ENCODE measurements around the gene EXOSC10. TPM values are rescaled to one million over a fixed set of nuclear protein-coding genes. Genes with fewer than 3 reads are reported as not detected.
"Not testable (repeated sequence)": the region's sequence is repeated elsewhere in the genome, so short reads cannot be mapped to it uniquely, and the experiment has no call there.

Gene EXOSC10
- total RNA-seq, 1 donor from 2014 or later: 62.6 TPM

DNA sequence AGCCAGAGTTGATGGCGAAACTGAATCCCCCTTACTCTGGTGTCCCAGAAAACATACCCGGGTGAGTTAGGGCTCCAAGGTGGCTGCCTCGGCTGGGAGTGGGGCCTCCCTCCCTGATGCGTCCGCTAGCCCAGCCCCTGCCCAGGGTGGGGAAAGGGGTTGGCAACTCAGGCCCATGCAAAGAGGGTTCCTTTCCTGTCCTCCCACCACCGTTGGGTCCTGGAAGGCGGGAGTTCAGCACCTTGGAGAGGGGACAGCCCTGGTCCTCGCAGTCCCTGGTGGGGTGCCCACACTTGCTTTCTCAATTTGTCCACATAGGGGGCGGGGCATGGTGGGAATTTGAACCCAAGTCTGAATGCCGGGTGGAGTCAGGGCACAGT is 45.9 kb downstream of the EXOSC10 start:
- no peak for DNase-seq (ENCODE audit: extremely low spot score in 2 of 2)
- no peak overlapping the region for H3K4me3 ChIP-seq
- no peaks in the 10 kb centered on the region for H3K27me3 ChIP-seq
- peaks cover 0 to 21% of the 10 kb centered on the region in 2 donors for H3K36me3 ChIP-seq
- H3K4me1 ChIP-seq: peaks cover 5% of the 10 kb centered on the region
- intact Hi-C loops (cut with DNase I): no loop called here
- TF ChIP-seq POLR2AphosphoS5 (IDR thresholded peaks at IDR 0.05; ENCODE audit: insufficient read depth in 1 of 2, low read depth in 1 of 2) (no peak), POLR2A (IDR thresholded peaks at IDR 0.05) (no peak), CTCF (IDR thresholded peaks at IDR 0.05) (no peak)
- H3K9me3 ChIP-seq: no peaks in the 10 kb centered on the region
- no peak overlapping the region for H3K27ac ChIP-seq

DNA sequence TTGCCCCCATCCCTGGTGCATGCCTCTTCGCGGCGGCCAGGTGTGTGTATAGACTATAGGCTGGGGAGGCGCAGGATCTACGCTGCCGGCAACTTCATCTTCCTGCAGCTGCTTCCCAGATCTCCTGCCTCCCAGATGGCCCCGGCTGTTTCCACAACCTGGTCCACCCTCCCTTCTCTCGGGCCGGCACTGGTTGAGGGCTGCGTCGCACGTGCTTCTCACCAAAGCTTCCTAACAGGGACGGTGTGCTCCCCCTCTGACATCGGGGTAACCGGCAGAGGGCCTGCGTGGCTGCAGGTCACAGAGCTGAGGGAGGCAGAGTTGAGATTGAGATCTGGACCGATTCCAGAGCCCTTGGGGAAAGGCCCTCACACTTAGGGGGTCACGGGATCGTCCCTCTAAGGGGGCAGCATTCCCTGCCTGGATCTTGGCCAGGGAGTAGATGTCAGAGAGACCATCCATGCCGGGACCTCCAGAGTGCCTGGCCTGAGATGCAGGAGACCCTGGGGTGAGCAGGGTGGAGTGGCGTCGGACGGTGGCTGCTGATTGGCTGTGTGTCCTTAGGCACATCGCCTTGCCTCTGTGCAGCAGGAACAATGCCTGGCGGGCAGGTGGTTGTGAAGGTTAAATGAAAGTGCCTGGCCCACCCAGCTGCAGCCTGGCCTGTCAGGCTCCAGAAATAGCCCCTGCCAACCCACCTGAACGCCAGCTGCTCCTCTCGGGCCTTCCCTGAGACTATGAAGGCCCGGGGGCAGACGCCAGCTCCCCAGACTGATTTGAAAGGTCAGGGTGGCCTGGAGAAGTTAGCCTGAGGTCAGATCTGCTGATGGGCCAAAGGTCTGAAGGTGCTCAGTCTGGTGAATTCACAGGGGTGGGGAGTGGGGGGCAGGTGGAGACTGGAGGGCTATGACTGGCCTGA is 46.6 kb downstream of the EXOSC10 start:
- Histone ChIP-seq H3K27ac (no peak overlapping the region), H3K4me3 (no peak overlapping the region), H3K4me1 (no peaks in the 10 kb centered on the region), H3K36me3 (peaks cover 0 to 21% of the 10 kb centered on the region in 2 donors), H3K9me3 (no peaks in the 10 kb centered on the region), H3K27me3 (no peaks in the 10 kb centered on the region)
- no peak for DNase-seq (ENCODE audit: extremely low spot score in 2 of 2)
- TF ChIP-seq POLR2A (IDR thresholded peaks at IDR 0.05) (no peak), POLR2AphosphoS5 (IDR thresholded peaks at IDR 0.05; ENCODE audit: insufficient read depth in 1 of 2, low read depth in 1 of 2) (no peak), CTCF (IDR thresholded peaks at IDR 0.05) (no peak)
- intact Hi-C loops (cut with DNase I): no loop called here

DNA sequence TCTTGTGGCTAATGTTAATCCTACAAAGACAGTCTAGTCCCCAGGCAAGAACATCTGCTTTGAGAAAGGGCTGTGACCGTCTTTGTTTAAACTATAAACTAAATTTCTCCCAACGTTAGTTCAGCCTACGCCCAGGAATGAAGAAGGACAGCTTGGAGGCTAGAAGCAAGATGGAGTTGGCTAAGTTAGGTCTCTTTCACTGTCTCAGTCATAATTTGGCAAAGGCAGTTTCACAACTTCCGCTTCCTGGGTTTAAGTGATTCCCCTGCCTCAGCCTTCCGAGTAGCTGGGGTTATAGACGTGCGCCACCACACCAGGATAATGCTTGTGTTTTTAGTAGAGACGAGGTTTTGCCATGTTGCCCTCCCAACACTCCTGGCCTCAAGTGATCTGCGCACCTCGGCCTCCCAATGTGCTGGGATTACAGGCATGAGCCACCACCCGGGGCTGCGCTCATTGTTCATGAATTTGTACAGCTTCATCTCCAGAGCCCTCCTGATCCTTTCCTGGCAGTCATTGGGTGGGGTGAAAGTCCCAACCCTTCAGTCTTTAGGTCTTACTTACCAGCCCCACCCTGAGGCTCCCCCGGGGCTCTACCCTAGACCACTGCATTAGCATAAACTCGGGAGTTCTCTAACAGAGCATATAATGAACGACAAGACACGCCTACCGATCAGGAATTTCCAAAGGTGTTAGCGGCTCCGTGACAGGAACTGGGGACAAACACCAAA is 47.7 kb downstream of the EXOSC10 start:
- Histone ChIP-seq H3K4me3 (no peak overlapping the region), H3K27ac (no peak overlapping the region), H3K36me3 (peaks cover 0 to 20% of the 10 kb centered on the region in 2 donors), H3K27me3 (no peaks in the 10 kb centered on the region), H3K4me1 (no peaks in the 10 kb centered on the region), H3K9me3 (no peaks in the 10 kb centered on the region)
- intact Hi-C loops (cut with DNase I): no loop called here
- DNase-seq (ENCODE audit: extremely low spot score in 2 of 2): no peak
- TF ChIP-seq POLR2A (IDR thresholded peaks at IDR 0.05) (no peak), POLR2AphosphoS5 (IDR thresholded peaks at IDR 0.05; ENCODE audit: insufficient read depth in 1 of 2, low read depth in 1 of 2) (no peak), CTCF (IDR thresholded peaks at IDR 0.05) (no peak)

- H3K27ac ChIP-seq; H3K9me3 ChIP-seq; H3K27me3 ChIP-seq; intact Hi-C loops (cut with DNase I); H3K4me3 ChIP-seq; DNase-seq (ENCODE audit: extremely low spot score in 2 of 2); H3K4me1 ChIP-seq: not testable (repeated sequence)
- peaks cover 0 to 12% of the 10 kb centered on the region in 2 donors for H3K36me3 ChIP-seq
Measured at GRCh38 chr1:11051121-11051520, 48.5 kb downstream of the EXOSC10 start.

- no peak for DNase-seq (ENCODE audit: extremely low spot score in 2 of 2)
- no peak for TF ChIP-seq POLR2A (IDR thresholded peaks at IDR 0.05)
- TF ChIP-seq CTCF (IDR thresholded peaks at IDR 0.05): no peak
- no peak for TF ChIP-seq POLR2AphosphoS5 (IDR thresholded peaks at IDR 0.05; ENCODE audit: insufficient read depth in 1 of 2, low read depth in 1 of 2)
- no peak within 1 kb of the TSS for H3K4me3 ChIP-seq
- no peaks in the 10 kb centered on the region for H3K4me1 ChIP-seq
- no peaks in the 10 kb centered on the region for H3K9me3 ChIP-seq
- H3K27ac ChIP-seq: no peak within 1 kb of the TSS
- H3K27me3 ChIP-seq: no peaks in the 10 kb centered on the region
- intact Hi-C loops (cut with DNase I): no loop called here
- H3K36me3 ChIP-seq: no peaks in the 10 kb centered on the region
Measured at GRCh38 chr1:11046625-11047365, 52.9 kb downstream of the EXOSC10 start, which contains the start of gene MASP2. MASP2 (minus strand) TSS chr1:11047239; CDS start chr1:11047207, 32 bp downstream.
